Mucosa of descending colon (tissue), 3 donors: ENCODE measurements around the gene JPT1. TPM values are rescaled to one million over a fixed set of nuclear protein-coding genes. Genes with fewer than 3 reads are reported as not detected.

Experiments
- ATAC-seq: fragments of 200-7000 bp; cut with Tn5 transposase; one replicate; pipeline ENCODE4 v1.9.1; 2020; ENCODE audit warnings: mild to moderate bottlenecking, moderate library complexity
- DNase-seq, 3 donors: peaks; one replicate each; pipeline ENCODE4 v3.0.0-alpha.2; 2020
- H3K36me3 ChIP-seq: fragments of 200-600 bp; one replicate; pipeline ENCODE4 v1.8.0; 2021; ENCODE audit warnings: low read depth, mild to moderate bottlenecking
- H3K4me1 ChIP-seq: fragments of 200-600 bp; one replicate; pipeline ENCODE4 v1.8.0; 2021; ENCODE audit warnings: low read depth, mild to moderate bottlenecking
- H3K4me3 ChIP-seq: fragments of 200-600 bp; one replicate; pipeline ENCODE4 v1.8.0; 2021; ENCODE audit warnings: mild to moderate bottlenecking
- H3K9me3 ChIP-seq: fragments of 200-600 bp; one replicate; pipeline ENCODE4 v1.8.0; 2021; ENCODE audit warnings: mild to moderate bottlenecking
- intact Hi-C, 2 donors: fragments of 100-400 bp; cut with DNase I in 1 of 2; cut with micrococcal nuclease in 1 of 2; formaldehyde crosslinking; loops; one replicate each; pipeline versions ENCODE4 v1.11.0 to v1.11.1; 2022; cut with DNase I, micrococcal nuclease
- long read RNA-seq, 2 donors: library from polyadenylated mRNA; unstranded; transcript quantifications; one replicate each; pipeline ENCODE4 v2.0.0, GENCODE V29; 2019 to 2021
- total RNA-seq, 3 donors: library from RNA; stranded (reverse); fragmentation: NEBNext Ultra II Directional in 2 of 3; extraction: Animal tissue kit (Norgen Biotek cat#: 25700) in 2 of 3; gene quantifications; one replicate each; pipeline versions ENCODE4 v1.2.1 to v1.2.4, GENCODE V29; 2021 to 2023
- TF ChIP-seq, protein P1 (sequence below): fragments of 200-600 bp; IDR thresholded peaks from one replicate; pipeline ENCODE4 v1.8.0; 2022; ENCODE audit warnings: antibody characterized with exemption, mild to moderate bottlenecking
- donor health status: DM: no; HTN: no; CAD: no; lungs with moderate emphysema.
- donor health status: DM: no; HTN: no; CAD: no.
- donor health status: DM: no; HTN: yes; CAD: no.

The JPT1 gene, protein sequence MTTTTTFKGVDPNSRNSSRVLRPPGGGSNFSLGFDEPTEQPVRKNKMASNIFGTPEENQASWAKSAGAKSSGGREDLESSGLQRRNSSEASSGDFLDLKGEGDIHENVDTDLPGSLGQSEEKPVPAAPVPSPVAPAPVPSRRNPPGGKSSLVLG
- 100 to 1,000 TPM; 105 to 314 (median 209) TPM for total RNA-seq
- long read RNA-seq, donor 1 = 0 reads
- long read RNA-seq, donor 2, partial matches to known transcripts = 0 of 3 reads
- long read RNA-seq, donor 2, other reads (novel, unspliced or antisense) = 3 of 3 reads

DNA sequence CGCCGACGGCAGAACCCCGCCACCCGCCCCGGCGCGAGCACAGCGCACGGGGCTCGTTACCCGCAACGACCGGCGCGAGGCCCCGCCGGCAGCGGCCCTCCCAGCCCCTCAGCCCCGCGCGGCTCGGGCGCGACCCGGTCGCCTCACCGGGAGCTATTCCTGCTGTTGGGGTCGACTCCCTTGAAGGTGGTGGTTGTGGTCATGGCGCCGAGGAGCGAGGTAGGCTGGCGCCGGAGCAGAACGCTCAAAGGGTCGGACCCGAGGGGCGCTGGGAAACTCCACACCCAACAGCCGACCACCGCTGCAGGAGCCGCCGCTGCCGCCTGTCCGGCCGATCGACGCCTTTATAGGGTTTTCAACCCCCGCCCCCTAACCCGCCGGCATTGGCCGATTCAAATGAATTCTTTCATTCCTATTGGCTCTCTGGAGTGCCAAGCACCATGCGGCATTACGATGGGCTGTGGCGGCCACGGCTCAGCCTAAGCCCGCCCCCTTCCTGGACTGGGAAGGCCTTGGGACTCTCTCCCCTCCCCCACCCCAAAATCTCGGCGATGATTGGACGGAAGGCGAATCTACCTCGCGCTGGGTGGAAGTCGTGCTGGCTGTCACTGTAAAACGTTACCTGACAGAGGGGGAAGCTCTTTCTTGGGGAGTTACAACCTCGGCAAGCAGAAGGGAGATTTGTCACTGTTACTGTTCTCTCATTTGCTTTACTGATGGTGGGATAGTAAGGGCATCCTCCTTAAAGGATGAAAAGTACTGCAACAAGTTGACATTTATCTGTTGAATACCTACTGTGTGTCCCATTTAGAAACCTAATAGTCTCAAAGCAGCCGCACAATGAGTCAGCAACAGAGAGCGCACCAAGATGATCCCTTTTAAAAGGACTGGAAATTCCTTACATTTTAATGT, at the start of gene JPT1:
Gene JPT1, minus strand, starts transcription at position 318 of the 912 bp plus-strand sequence. Its CDS starts 115 bp downstream, at position 203.
- Histone ChIP-seq H3K4me3 (peak within 1 kb of the TSS; percentile 82), H3K36me3 (no peaks in the 10 kb centered on the region), H3K4me1 (peaks cover 9% of the 10 kb centered on the region), H3K9me3 (no peaks in the 10 kb centered on the region)
- TF ChIP-seq, protein P1, sequence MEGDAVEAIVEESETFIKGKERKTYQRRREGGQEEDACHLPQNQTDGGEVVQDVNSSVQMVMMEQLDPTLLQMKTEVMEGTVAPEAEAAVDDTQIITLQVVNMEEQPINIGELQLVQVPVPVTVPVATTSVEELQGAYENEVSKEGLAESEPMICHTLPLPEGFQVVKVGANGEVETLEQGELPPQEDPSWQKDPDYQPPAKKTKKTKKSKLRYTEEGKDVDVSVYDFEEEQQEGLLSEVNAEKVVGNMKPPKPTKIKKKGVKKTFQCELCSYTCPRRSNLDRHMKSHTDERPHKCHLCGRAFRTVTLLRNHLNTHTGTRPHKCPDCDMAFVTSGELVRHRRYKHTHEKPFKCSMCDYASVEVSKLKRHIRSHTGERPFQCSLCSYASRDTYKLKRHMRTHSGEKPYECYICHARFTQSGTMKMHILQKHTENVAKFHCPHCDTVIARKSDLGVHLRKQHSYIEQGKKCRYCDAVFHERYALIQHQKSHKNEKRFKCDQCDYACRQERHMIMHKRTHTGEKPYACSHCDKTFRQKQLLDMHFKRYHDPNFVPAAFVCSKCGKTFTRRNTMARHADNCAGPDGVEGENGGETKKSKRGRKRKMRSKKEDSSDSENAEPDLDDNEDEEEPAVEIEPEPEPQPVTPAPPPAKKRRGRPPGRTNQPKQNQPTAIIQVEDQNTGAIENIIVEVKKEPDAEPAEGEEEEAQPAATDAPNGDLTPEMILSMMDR = peak; percentile 13
- ATAC-seq (peak; percentile 96), DNase-seq (peak; percentile 98 to 99 (median 99))
- intact Hi-C loops = no loop called here

DNA sequence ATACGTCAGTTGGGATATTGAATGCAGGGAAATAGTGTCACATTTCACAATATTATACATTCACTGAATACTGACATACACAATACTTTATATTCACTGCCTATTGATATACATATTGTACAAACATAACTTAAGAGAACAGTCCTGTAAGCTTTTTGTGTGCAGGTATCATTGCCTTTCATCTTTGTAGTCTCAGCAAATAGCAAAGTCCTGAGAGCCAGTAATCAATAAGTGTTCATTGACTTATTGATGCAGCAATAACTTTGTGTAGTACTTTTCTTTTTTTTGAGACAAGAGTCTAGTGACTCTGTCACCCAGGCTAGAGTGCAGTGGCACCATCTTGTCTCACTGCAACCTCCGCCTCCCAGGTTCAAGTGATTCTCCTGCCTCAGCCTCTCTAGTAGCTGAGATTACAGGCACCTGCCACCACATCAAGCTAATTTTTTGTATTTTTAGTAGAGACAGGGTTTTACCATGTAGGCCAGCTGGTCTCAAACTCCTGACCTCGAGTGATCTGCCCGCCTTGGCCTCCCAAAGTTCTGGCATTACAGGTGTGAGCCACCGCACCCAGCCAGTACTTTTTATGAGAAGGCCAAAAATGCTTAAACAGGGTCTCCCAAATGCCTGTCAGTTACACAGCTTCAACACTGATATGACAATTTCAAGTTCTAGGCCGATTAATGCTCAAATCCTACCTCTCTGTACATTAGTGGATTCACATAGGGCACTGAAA, 45.7 kb upstream of the JPT1 start:
- intact Hi-C loops = no loop called here
- H3K9me3 ChIP-seq = no peaks in the 10 kb centered on the region
- H3K36me3 ChIP-seq = no peaks in the 10 kb centered on the region
- TF ChIP-seq, protein P1 = no peak
- peaks cover 6% of the 10 kb centered on the region for H3K4me1 ChIP-seq
- H3K4me3 ChIP-seq = no peak overlapping the region
- ATAC-seq (no peak), DNase-seq (no peak)

DNA sequence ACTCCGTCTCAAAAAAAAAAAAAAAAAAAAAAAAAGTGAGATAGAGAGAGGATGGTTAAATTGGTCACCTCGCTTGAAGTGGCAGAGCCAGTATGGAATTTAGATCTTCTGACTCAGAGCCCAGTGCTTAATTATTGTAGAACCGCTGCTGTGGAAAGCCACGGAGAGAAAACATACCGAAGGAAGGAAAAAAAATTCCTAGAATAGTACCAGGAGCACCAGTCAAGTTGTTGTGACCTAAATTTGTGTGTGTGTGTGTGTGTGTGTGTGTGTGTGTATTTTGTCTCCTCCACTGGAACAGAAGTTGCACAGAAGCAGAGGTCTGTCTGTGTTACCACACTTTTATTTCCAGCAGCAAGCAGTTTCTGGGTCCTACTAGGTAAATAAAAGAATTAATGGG, 40.6 kb upstream of the JPT1 start:
- DNase-seq = no peak
- TF ChIP-seq, protein P1 = no peak
- intact Hi-C loops = no loop called here

DNA sequence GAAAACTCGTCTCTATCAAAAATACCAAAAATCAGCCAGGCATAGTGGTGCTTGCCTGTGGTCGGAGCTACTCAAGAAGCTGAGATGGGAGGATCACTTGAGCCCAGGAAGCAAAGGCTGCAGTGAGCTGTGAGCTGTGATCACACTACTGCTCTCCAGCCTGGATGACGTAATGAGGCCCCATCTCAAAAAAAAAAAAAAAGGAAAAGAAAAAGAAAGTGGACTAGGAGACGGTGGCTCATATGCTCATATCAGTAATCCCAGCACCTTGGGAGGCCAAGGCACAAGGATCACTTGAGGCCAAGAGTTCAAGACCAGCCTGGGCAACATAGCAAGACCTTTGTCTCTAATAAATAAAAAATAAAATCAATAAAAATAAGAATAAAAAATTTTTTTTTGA, 37.3 kb upstream of the JPT1 start:
- Histone ChIP-seq H3K4me3 (no peak overlapping the region), H3K36me3 (no peaks in the 10 kb centered on the region), H3K4me1 (no peaks in the 10 kb centered on the region), H3K9me3 (no peaks in the 10 kb centered on the region)
- ATAC-seq (no peak), DNase-seq (no peak)
- TF ChIP-seq, protein P1 = no peak
- intact Hi-C loops = no loop called here

More for the DNA sequence above, 40.6 kb upstream of the JPT1 start:
- no peak for ATAC-seq
- Histone ChIP-seq H3K4me3 (no peak overlapping the region), H3K36me3 (no peaks in the 10 kb centered on the region), H3K4me1 (no peaks in the 10 kb centered on the region), H3K9me3 (no peaks in the 10 kb centered on the region)

DNA sequence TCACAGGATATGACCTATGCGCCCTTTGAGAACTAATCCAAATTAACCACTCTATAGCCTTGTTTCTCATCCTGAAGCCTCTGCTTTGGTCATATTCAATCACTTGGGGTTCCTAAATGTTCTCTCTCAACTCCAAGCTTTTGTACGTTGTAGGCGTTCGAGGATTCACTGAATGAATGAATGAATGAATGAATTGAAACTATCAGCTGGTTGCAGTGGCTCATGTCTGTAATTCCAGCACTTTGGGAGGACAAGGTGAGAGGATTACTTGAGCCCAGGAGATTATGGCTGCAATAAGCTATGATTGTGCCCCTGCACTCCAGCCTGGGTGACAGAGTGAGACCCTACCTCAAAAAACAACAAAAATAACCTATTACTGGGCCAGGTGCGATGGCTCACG, 34.3 kb upstream of the JPT1 start:
- Histone ChIP-seq H3K4me1 (no peaks in the 10 kb centered on the region), H3K9me3 (no peaks in the 10 kb centered on the region), H3K4me3 (no peak overlapping the region), H3K36me3 (no peaks in the 10 kb centered on the region)
- no peak for DNase-seq
- ATAC-seq = no peak
- intact Hi-C loops = no loop called here
- TF ChIP-seq, protein P1 = no peak
